ENCODE data around the gene GAPVD1. TPM values are rescaled to one million over a fixed set of nuclear protein-coding genes. Genes with fewer than 3 reads are reported as not detected.

GAPVD1 gene
- polyA plus RNA-seq, 2 of the 4 experiments (the other 2 are of a cell fraction), result 18.2 to 23.0 TPM

- no peak overlapping the region for H3K4me3 ChIP-seq
- no peak overlapping the region for H3K27ac ChIP-seq
- no peak for FAIRE-seq
- DNase-seq (ENCODE audit: low read depth in 1 of 2, low spot score in 1 of 2), result no peak
- no peak for TF ChIP-seq USF2 (IDR thresholded peaks at IDR 0.05)
- ChIA-PET POLR2A (no interaction called here), CTCF (interaction anchor here (1.0 kb wide), 2 partner anchors 8 to 114 kb away, joined by 4 to 5 read pairs; no protein-coding TSS in a partner anchor)
- 94% methylated on average over 7 of the region's 7 CpGs for WGBS (ENCODE audit: missing lambda C conversion rate)
- no peak for ATAC-seq
- H3K9me3 ChIP-seq, result no peaks in the 10 kb centered on the region
- H3K4me1 ChIP-seq, result peaks cover 17% of the 10 kb centered on the region
- no peak overlapping the region for H3K4me2 ChIP-seq
These were observed 36.3 kb downstream of the GAPVD1 start for GRCh38 chr9:125297917-125298316.

- no peak overlapping the region for H3K27ac ChIP-seq
- no peak overlapping the region for H3K4me3 ChIP-seq
- ATAC-seq, result no peak
- FAIRE-seq, result no peak
- DNase-seq (ENCODE audit: low read depth in 1 of 2, low spot score in 1 of 2), result no peak
- ChIA-PET POLR2A (interaction anchor here (0.8 kb wide), 1 partner anchor 62 kb away, joined by 3 read pairs; no protein-coding TSS in a partner anchor), CTCF (interaction anchor here (0.9 to 1.1 kb wide), 3 partner anchors 11 to 66 kb away, joined by 3 to 5 read pairs (median 3); no protein-coding TSS in a partner anchor)
- TF ChIP-seq RCOR1 (IDR thresholded peaks at IDR 0.05; ENCODE audit: low read depth, low read length) (no peak), CBX2 (IDR thresholded peaks at IDR 0.05; ENCODE audit: borderline replicate concordance, low read depth) (no peak), ELK1 (IDR thresholded peaks at IDR 0.05; ENCODE audit: low read depth, low read length) (no peak), CBX8 (IDR thresholded peaks at IDR 0.05) (no peak), HOXA7 (CRISPR knock-in tag; IDR thresholded peaks at IDR 0.05) (no peak), HES2 (IDR thresholded peaks at IDR 0.05) (no peak), ATOH8 (CRISPR knock-in tag; IDR thresholded peaks at IDR 0.05; ENCODE audit: low read depth) (no peak), HDAC2 (IDR thresholded peaks at IDR 0.05) (no peak), CEBPB (IDR thresholded peaks at IDR 0.05) (no peak)
- no peak overlapping the region for H3K4me2 ChIP-seq
- 95% methylated on average over 2 of the region's 2 CpGs for WGBS (ENCODE audit: missing lambda C conversion rate)
- H3K4me1 ChIP-seq, result peaks cover 6% of the 10 kb centered on the region
- no peaks in the 10 kb centered on the region for H3K9me3 ChIP-seq
These were observed 40.6 kb downstream of the GAPVD1 start for GRCh38 chr9:125302241-125302640.

- ATAC-seq, result no peak
- DNase-seq (ENCODE audit: low read depth in 1 of 2, low spot score in 1 of 2), result no peak
- no peaks in the 10 kb centered on the region for H3K9me3 ChIP-seq
- 92% methylated on average over 2 of the region's 2 CpGs for WGBS (ENCODE audit: missing lambda C conversion rate)
- ChIA-PET POLR2A (no interaction called here), CTCF (interaction anchor here (1.0 to 1.1 kb wide), 2 partner anchors 96 to 448 kb away, joined by 3 read pairs; no protein-coding TSS in a partner anchor)
- no peak for TF ChIP-seq CBX8 (IDR thresholded peaks at IDR 0.05)
- no peak for TF ChIP-seq ELK1 (IDR thresholded peaks at IDR 0.05; ENCODE audit: low read depth, low read length)
- no peak for TF ChIP-seq ZC3H11A (IDR thresholded peaks at IDR 0.05)
- TF ChIP-seq RNF2 (IDR thresholded peaks at IDR 0.05; ENCODE audit: borderline replicate concordance, low read depth), result no peak
- no peak for TF ChIP-seq EP300 (IDR thresholded peaks at IDR 0.05)
- no peak for TF ChIP-seq FOXS1 (CRISPR knock-in tag; IDR thresholded peaks at IDR 0.05)
- no peak overlapping the region for H3K4me3 ChIP-seq
- no peak overlapping the region for H3K27ac ChIP-seq
- H3K4me1 ChIP-seq, result no peaks in the 10 kb centered on the region
- FAIRE-seq, result no peak
- no peak overlapping the region for H3K4me2 ChIP-seq
These were observed 42.6 kb downstream of the GAPVD1 start for GRCh38 chr9:125304273-125304672.

- FAIRE-seq, result no peak
- ChIA-PET CTCF (interaction anchor here (0.6 to 1.1 kb wide), 3 partner anchors 11 to 56 kb away, joined by 3 read pairs; no protein-coding TSS in a partner anchor), POLR2A (no interaction called here)
- WGBS (ENCODE audit: missing lambda C conversion rate), result 95% methylated on average over 2 of the region's 2 CpGs
- no peak overlapping the region for H3K4me3 ChIP-seq
- H3K4me1 ChIP-seq, result no peaks in the 10 kb centered on the region
- DNase-seq (ENCODE audit: low read depth in 1 of 2, low spot score in 1 of 2), result no peak
- no peak for ATAC-seq
- H3K27ac ChIP-seq, result no peak overlapping the region
- peaks cover 3% of the 10 kb centered on the region; the same call in 1 of the 3 replicates for H3K9me3 ChIP-seq
- no peak overlapping the region for H3K4me2 ChIP-seq
- no peak for TF ChIP-seq POLR2AphosphoS2 (conservative IDR thresholded peaks at IDR 0.05; ENCODE audit: low read length)
- TF ChIP-seq RARB (CRISPR knock-in tag; IDR thresholded peaks at IDR 0.05), result no peak
- no peak for TF ChIP-seq JUN (IDR thresholded peaks at IDR 0.05)
- TF ChIP-seq FOSL2 (IDR thresholded peaks at IDR 0.05), result no peak
- no peak for TF ChIP-seq FOSL2 (CRISPR knock-in tag; IDR thresholded peaks at IDR 0.05)
- no peak for TF ChIP-seq CEBPB (IDR thresholded peaks at IDR 0.05)
- no peak for TF ChIP-seq BHLHE40 (IDR thresholded peaks at IDR 0.05; ENCODE audit: low read depth, low read length)
- TF ChIP-seq ZNF302 (CRISPR knock-in tag; IDR thresholded peaks at IDR 0.05), result no peak
- TF ChIP-seq REST (IDR thresholded peaks at IDR 0.05), result no peak
- TF ChIP-seq CHD2 (IDR thresholded peaks at IDR 0.05; ENCODE audit: low read length, partially characterized antibody), result no peak
- TF ChIP-seq RNF2 (IDR thresholded peaks at IDR 0.05; ENCODE audit: borderline replicate concordance, low read depth), result no peak
These were observed 50.8 kb downstream of the GAPVD1 start for GRCh38 chr9:125312411-125312810.

Data from A549 (cell line).